Measurements from ENCODE around the gene SLC38A11. TPM values are rescaled to one million over a fixed set of nuclear protein-coding genes. Genes with fewer than 3 reads are reported as not detected.

SLC38A11 gene
- polyA plus RNA-seq, 1 donor (not counting 4 experiments of a cell fraction or from before 2014, with no cell fraction given) = not detected

DNA sequence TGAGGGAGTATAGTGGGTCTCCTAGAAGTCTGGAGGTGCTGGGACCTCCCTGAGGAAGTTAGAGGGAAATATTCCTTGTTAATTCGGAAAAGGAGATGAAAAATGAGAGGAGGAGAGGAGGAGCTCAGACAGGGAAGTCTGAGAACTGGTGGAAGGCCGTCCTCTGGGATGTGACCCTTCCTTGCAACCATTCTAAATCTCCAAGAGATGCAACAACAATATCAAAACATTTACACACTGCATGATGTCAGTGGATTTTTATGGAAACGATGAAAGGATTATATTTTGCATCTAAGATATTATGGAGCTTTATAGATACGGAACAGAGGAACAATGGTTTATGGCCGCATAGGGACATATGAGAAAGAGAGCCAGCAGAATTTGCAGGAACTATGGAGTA lies 63.9 kb downstream of the SLC38A11 start:
- Histone ChIP-seq H4K20me1 (ENCODE audit: control insufficient read depth, extremely low read depth, insufficient read depth, low read length) (no peaks in the 10 kb centered on the region), H3K27me3 (ENCODE audit: control insufficient read depth, extremely low read depth, insufficient read depth, low read length) (no peaks in the 10 kb centered on the region), H3K27ac (ENCODE audit: control insufficient read depth, insufficient read depth, low read length) (no peak overlapping the region), H3K9me3 (ENCODE audit: control insufficient read depth, low read depth, low read length) (no peaks in the 10 kb centered on the region), H3K4me2 (ENCODE audit: control insufficient read depth, extremely low read depth, insufficient read depth, low read depth, low read length) (no peak overlapping the region), H3K79me2 (ENCODE audit: control insufficient read depth, insufficient read depth, low read length) (no peaks in the 10 kb centered on the region), H3K9me1 (ENCODE audit: control insufficient read depth, extremely low read depth, insufficient read depth, low read length) (no peaks in the 10 kb centered on the region), H3K4me3 (ENCODE audit: control insufficient read depth in 2 of 3, extremely low read depth in 1 of 3, insufficient read depth in 2 of 3, low read depth in 1 of 3, low read length in 3 of 3) (no peak overlapping the region), H3K9ac (ENCODE audit: control insufficient read depth, extremely low read depth, insufficient read depth, low read length) (no peak overlapping the region), H3K4me1 (ENCODE audit: control insufficient read depth, extremely low read depth, insufficient read depth, low read length) (peaks cover 9% of the 10 kb centered on the region), H3K36me3 (ENCODE audit: control insufficient read depth in 2 of 2, extremely low read depth in 1 of 2, insufficient read depth in 2 of 2, low read length in 2 of 2) (no peaks in the 10 kb centered on the region), H2AFZ (ENCODE audit: control insufficient read depth, low read length) (no peak overlapping the region)
- dilution Hi-C loops (cut with MboI; ENCODE audit: extremely low pct_ligation_motif_present, low sequenced_read_pairs) = no loop called here
- TF ChIP-seq, protein P1, sequence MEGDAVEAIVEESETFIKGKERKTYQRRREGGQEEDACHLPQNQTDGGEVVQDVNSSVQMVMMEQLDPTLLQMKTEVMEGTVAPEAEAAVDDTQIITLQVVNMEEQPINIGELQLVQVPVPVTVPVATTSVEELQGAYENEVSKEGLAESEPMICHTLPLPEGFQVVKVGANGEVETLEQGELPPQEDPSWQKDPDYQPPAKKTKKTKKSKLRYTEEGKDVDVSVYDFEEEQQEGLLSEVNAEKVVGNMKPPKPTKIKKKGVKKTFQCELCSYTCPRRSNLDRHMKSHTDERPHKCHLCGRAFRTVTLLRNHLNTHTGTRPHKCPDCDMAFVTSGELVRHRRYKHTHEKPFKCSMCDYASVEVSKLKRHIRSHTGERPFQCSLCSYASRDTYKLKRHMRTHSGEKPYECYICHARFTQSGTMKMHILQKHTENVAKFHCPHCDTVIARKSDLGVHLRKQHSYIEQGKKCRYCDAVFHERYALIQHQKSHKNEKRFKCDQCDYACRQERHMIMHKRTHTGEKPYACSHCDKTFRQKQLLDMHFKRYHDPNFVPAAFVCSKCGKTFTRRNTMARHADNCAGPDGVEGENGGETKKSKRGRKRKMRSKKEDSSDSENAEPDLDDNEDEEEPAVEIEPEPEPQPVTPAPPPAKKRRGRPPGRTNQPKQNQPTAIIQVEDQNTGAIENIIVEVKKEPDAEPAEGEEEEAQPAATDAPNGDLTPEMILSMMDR (optimal IDR thresholded peaks at IDR 0.05 in 1 of 3, IDR thresholded peaks at IDR 0.05 in 1 of 3, conservative IDR thresholded peaks at IDR 0.05 in 1 of 3; ENCODE audit: extremely low read depth in 1 of 3, insufficient read depth in 2 of 3, low read length in 3 of 3) = no peak
- no peak for TF ChIP-seq EZH2 (IDR thresholded peaks at IDR 0.05; ENCODE audit: low read length)
- no peak for DNase-seq (ENCODE audit: low read depth, low spot score)
- FAIRE-seq = no peak

DNA sequence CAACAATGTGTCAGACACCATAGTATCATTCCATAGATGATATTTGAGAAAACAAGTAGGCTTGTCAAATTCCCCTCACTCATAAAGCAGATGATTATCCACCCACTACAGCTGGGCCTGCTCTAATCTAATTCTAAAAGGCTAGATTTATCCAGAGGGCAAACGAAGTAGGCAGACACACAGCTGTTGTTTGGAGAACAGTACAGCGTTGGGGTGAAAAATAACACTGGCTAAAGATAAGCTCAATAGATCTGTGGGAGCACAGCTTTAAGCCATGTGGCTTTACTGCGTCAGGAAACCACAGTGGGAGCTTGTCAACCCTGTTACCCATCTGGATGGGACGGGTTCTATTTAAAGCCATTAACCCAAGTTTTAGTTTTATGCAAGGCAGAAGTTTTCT lies 64.8 kb downstream of the SLC38A11 start:
- dilution Hi-C loops (cut with MboI; ENCODE audit: extremely low pct_ligation_motif_present, low sequenced_read_pairs) = no loop called here

More for the DNA sequence above, 64.8 kb downstream of the SLC38A11 start:
- Histone ChIP-seq H3K36me3 (ENCODE audit: control insufficient read depth in 2 of 2, extremely low read depth in 1 of 2, insufficient read depth in 2 of 2, low read length in 2 of 2) (no peaks in the 10 kb centered on the region), H3K27me3 (ENCODE audit: control insufficient read depth, extremely low read depth, insufficient read depth, low read length) (no peaks in the 10 kb centered on the region), H2AFZ (ENCODE audit: control insufficient read depth, low read length) (no peak overlapping the region), H3K4me3 (ENCODE audit: control insufficient read depth in 2 of 3, extremely low read depth in 1 of 3, insufficient read depth in 2 of 3, low read depth in 1 of 3, low read length in 3 of 3) (no peak overlapping the region), H3K9me1 (ENCODE audit: control insufficient read depth, extremely low read depth, insufficient read depth, low read length) (no peaks in the 10 kb centered on the region), H4K20me1 (ENCODE audit: control insufficient read depth, extremely low read depth, insufficient read depth, low read length) (no peaks in the 10 kb centered on the region), H3K9me3 (ENCODE audit: control insufficient read depth, low read depth, low read length) (no peaks in the 10 kb centered on the region), H3K4me1 (ENCODE audit: control insufficient read depth, extremely low read depth, insufficient read depth, low read length) (peaks cover under 1% of the 10 kb centered on the region), H3K79me2 (ENCODE audit: control insufficient read depth, insufficient read depth, low read length) (no peaks in the 10 kb centered on the region), H3K9ac (ENCODE audit: control insufficient read depth, extremely low read depth, insufficient read depth, low read length) (no peak overlapping the region), H3K27ac (ENCODE audit: control insufficient read depth, insufficient read depth, low read length) (no peak overlapping the region), H3K4me2 (ENCODE audit: control insufficient read depth, extremely low read depth, insufficient read depth, low read depth, low read length) (no peak overlapping the region)
- FAIRE-seq (no peak), DNase-seq (ENCODE audit: low read depth, low spot score) (no peak)
- no peak for TF ChIP-seq EZH2 (IDR thresholded peaks at IDR 0.05; ENCODE audit: low read length)
- TF ChIP-seq, protein P1 (optimal IDR thresholded peaks at IDR 0.05 in 1 of 3, IDR thresholded peaks at IDR 0.05 in 1 of 3, conservative IDR thresholded peaks at IDR 0.05 in 1 of 3; ENCODE audit: extremely low read depth in 1 of 3, insufficient read depth in 2 of 3, low read length in 3 of 3) = no peak

All from keratinocyte (primary cell).